K562 (cell line): ENCODE data around the gene FUT6. TPM values are rescaled to one million over a fixed set of nuclear protein-coding genes. Genes with fewer than 3 reads are reported as not detected.

Experiments
- ATAC-seq: fragments of 200-7000 bp; cut with Tn5 transposase; 3 replicates; pipeline ENCODE4 v1.9.1; 2020; ENCODE audit warnings: moderate library complexity
- BruUV-seq: library from RNA; stranded (reverse); fragments of 400-500 nt; replicated peaks from 2 replicates; lab custom pipeline; 2021; lab: Mats Ljungman, UMichigan
- CTCF ChIA-PET: fragments of 300-600 bp; formaldehyde crosslinking; extraction: SDS; loops from one replicate; lab custom pipeline; 2021; ENCODE audit warnings: low intra/inter-chr PET ratio; lab: Yijun Ruan, JAX
- POLR2A ChIA-PET: fragments of 300-600, 350-650 bp; sonication (Branson Sonifier 250); formaldehyde crosslinking; extraction: SDS; loops from one replicate; lab custom pipeline; 2021; ENCODE audit warnings: antibody characterized with exemption, inconsistent platforms; lab: Yijun Ruan, JAX
- DNase-seq, 4 experiments: peaks; one replicate each; pipeline versions ENCODE4 v3.0.0 to v3.0.0-alpha.2; 2011 to 2018; ENCODE audit warnings: low spot score in 3 of 4, mixed read lengths in 3 of 4; ENCODE audit errors: extremely low read depth in 1 of 4
- FAIRE-seq: peaks from 2 replicates; lab custom pipeline; 2011; peaks lifted over from hg19 to GRCh38; lab: Jason Lieb, UNC
- H2AFZ ChIP-seq: 2 replicates; pipeline ENCODE4 v1.6.0; 2011; ENCODE audit warnings: low read depth, low read length, control low read depth, inconsistent platforms
- H3K27ac ChIP-seq: fragments of 200-600 bp; 3 replicates; pipeline ENCODE4 v1.8.0; 2011; ENCODE audit warnings: low read depth, mild to moderate bottlenecking, control low read depth, inconsistent platforms, low read length, moderate library complexity, mixed read lengths; ENCODE audit errors: extremely low read depth
- H3K27me3 ChIP-seq, 2 experiments: fragments of 300-600 bp in 1 of 2; 2 replicates in 1 of 2; 3 replicates in 1 of 2; pipeline versions ENCODE4 v1.6.0 to v1.8.0; 2011; ENCODE audit warnings: inconsistent platforms in 2 of 2, low read length in 2 of 2, mild to moderate bottlenecking in 1 of 2, mixed read lengths in 1 of 2, moderate library complexity in 1 of 2; ENCODE audit not compliant: control insufficient read depth in 2 of 2, insufficient read depth in 2 of 2
- H3K36me3 ChIP-seq: fragments of 300-600 bp; 3 replicates; pipeline ENCODE4 v1.8.0; 2011; ENCODE audit warnings: mild to moderate bottlenecking, low read length, inconsistent platforms; ENCODE audit not compliant: control insufficient read depth, insufficient read depth
- H3K4me1 ChIP-seq, 2 experiments: fragments of 200-600 bp in 1 of 2; replicated peaks in 1 of 2; 2 replicates in 1 of 2; 3 replicates in 1 of 2; pipeline versions ENCODE4 v1.5.1 to v1.8.0; 2011; ENCODE audit warnings: inconsistent platforms in 2 of 2, low read length in 2 of 2, mild to moderate bottlenecking in 1 of 2, mixed read lengths in 1 of 2, moderate library complexity in 1 of 2; ENCODE audit not compliant: control insufficient read depth in 2 of 2, insufficient read depth in 2 of 2
- H3K4me2 ChIP-seq: 2 replicates; pipeline ENCODE4 v1.6.1; 2011; ENCODE audit warnings: low read length, control low read depth, inconsistent platforms, mixed read lengths; ENCODE audit not compliant: insufficient read depth
- H3K4me3 ChIP-seq: fragments of 200-600 bp; sonication (generic), shearing (Covaris generic); 2 replicates; pipeline ENCODE4 v1.5.1; 2016; ENCODE audit warnings: control low read depth, inconsistent platforms
- H3K79me2 ChIP-seq: fragments of 200-600 bp; 3 replicates; pipeline ENCODE4 v1.8.0; 2011; ENCODE audit warnings: low read length, inconsistent platforms; ENCODE audit not compliant: control insufficient read depth, insufficient read depth
- H3K9ac ChIP-seq, 2 experiments: 2 replicates each; pipeline versions ENCODE4 v1.6.0 to v1.6.1; 2011; ENCODE audit warnings: low read depth in 2 of 2, low read length in 2 of 2, control low read depth in 1 of 2, inconsistent platforms in 1 of 2, mild to moderate bottlenecking in 1 of 2, mixed read lengths in 1 of 2; ENCODE audit not compliant: insufficient read depth in 1 of 2
- H3K9me1 ChIP-seq: one replicate; pipeline ENCODE4 v1.6.0; 2011; ENCODE audit warnings: inconsistent platforms, mild to moderate bottlenecking, low read length, moderate library complexity; ENCODE audit not compliant: control insufficient read depth, insufficient read depth
- H3K9me3 ChIP-seq: replicated peaks from 2 replicates; pipeline ENCODE4 v1.5.1; 2011; ENCODE audit warnings: low read depth, low read length, inconsistent platforms; ENCODE audit not compliant: control insufficient read depth, insufficient read depth
- H4K20me1 ChIP-seq: replicated peaks from 2 replicates; pipeline ENCODE4 v1.6.1; 2011; ENCODE audit warnings: low read length, inconsistent platforms, mixed read lengths; ENCODE audit not compliant: control insufficient read depth, insufficient read depth
- BRD4 ChIP-seq: fragments of 200-600 bp; sonication (generic); IDR thresholded peaks from 2 replicates; pipeline ENCODE4 v1.6.1; 2017; ENCODE audit warnings: inconsistent platforms
- ETV1 ChIP-seq: fragments of 450-650 bp; conservative IDR thresholded peaks from 2 replicates; pipeline ENCODE4 v1.6.1; 2016; ENCODE audit warnings: missing genetic modification characterization, control low read depth, low read depth, missing compliant biosample characterization
- MAX ChIP-seq: sonication (generic); formaldehyde crosslinking; IDR thresholded peaks from 2 replicates; pipeline ENCODE4 v1.9.0; 2022; ENCODE audit warnings: mild to moderate bottlenecking, missing genetic modification reagents
- MGA ChIP-seq: fragments of 450-650 bp; IDR thresholded peaks from 2 replicates; pipeline ENCODE4 v1.6.1; 2016; ENCODE audit warnings: mild to moderate bottlenecking, moderate library complexity
- NFYB ChIP-seq: IDR thresholded peaks from 2 replicates; pipeline ENCODE4 v1.6.1; 2011; ENCODE audit warnings: mild to moderate bottlenecking, moderate library complexity; ENCODE audit not compliant: insufficient read length; ENCODE audit errors: extremely low read depth
- U2AF1 ChIP-seq: fragments of 200-400 bp; formaldehyde crosslinking; optimal IDR thresholded peaks from 2 replicates; pipeline ENCODE3; 2017; ENCODE audit warnings: mild to moderate bottlenecking, low read depth, low read length, moderate library complexity
- WGBS: fragments of 100-300 bp; shearing (Covaris generic); methylation state at CpG from one replicate; pipeline ENCODE4 v1.1.6; 2016; ENCODE audit warnings: low coverage, mixed read lengths; ENCODE audit not compliant: insufficient coverage; ENCODE audit errors: missing lambda C conversion rate; 5-methylcytosine and 5-hydroxymethylcytosine counted together
- in situ Hi-C: fragments of 300-500 bp; cut with MboI; formaldehyde crosslinking; loops from 4 replicates; pipeline ENCODE4 v1.15.0; 2018; ENCODE audit warnings: inconsistent platforms, mixed read lengths
- intact Hi-C: fragments of 100-400 bp; cut with micrococcal nuclease; formaldehyde crosslinking; loops from 2 replicates; pipeline ENCODE4 v1.14.2; 2022
- polyA plus RNA-seq, 8 experiments: library from polyadenylated mRNA; depleted of rRNA in 4 of 8; stranded (reverse) in 5 of 8; unstranded in 3 of 8; fragments of >200 nt; fragmentation: Nextera tagmentation in 2 of 8; fragmentation: Illumina TruSeq in 1 of 8; extraction: Ambion mirVana in 2 of 8; extraction: Trizol in 1 of 8; gene quantifications; 2 replicates each; pipeline versions ENCODE4 v1.2.1 to v1.2.3, GENCODE V29; 2011 to 2014; ENCODE audit warnings: inconsistent platforms in 1 of 8, missing spikeins in 1 of 8
- total RNA-seq, 7 experiments: library from RNA; depleted of rRNA in 6 of 7; stranded (reverse); fragments of >200 nt in 6 of 7; fragmentation: Illumina TruSeq in 2 of 7; extraction: Trizol in 2 of 7; gene quantifications; 2 replicates each; pipeline versions ENCODE4 v1.2.1 to v1.2.3, GENCODE V29; 2011 to 2021; ENCODE audit warnings: low replicate concordance in 1 of 7

FUT6 gene
- total and polyA plus RNA-seq, 9 of the 15 experiments (the other 6 are each of a cell fraction or from before 2014, with no cell fraction given): 0.04 TPM; not detected in 8

GRCh38 chr19:5829567-5830310 is 9.8 kb downstream of the FUT6 start:
- intact Hi-C loops (no loop called here), in situ Hi-C loops (no loop called here)
- peaks cover 4% of the 10 kb centered on the region; the same call in 1 of the 3 replicates for H3K79me2 ChIP-seq
- no peak for ATAC-seq
- H3K9ac ChIP-seq: peak overlapping the region; percentile 93 to 97; a peak in 3 of 4 replicates
- ChIA-PET POLR2A (interaction anchor here (0.7 to 2.2 kb wide), 4 partner anchors 16 to 139 kb away, joined by 3 to 16 read pairs (median 10); partner anchors contain the start of gene DUS3L), CTCF (no interaction called here)
- H3K36me3 ChIP-seq: no peaks in the 10 kb centered on the region
- H3K27me3 ChIP-seq: peaks cover 5 to 15% of the 10 kb centered on the region in 2 experiments; a peak in 3 of 5 replicates
- BruUV-seq: no TSS peak
- peaks cover 3% of the 10 kb centered on the region for H3K9me1 ChIP-seq
- WGBS: 86% methylated on average over 24 of the region's 34 CpGs
- FAIRE-seq: no peak
- no peaks in the 10 kb centered on the region for H3K9me3 ChIP-seq
- no peak for DNase-seq
- no peak overlapping the region for H3K4me3 ChIP-seq
- H3K27ac ChIP-seq: no peak overlapping the region
- 0 out of 2 replicates have a peak overlapping the region, but pooled peaks have one; percentile 98 for H3K4me2 ChIP-seq
- H2AFZ ChIP-seq: no peak overlapping the region
- no peaks in the 10 kb centered on the region; the same call in 1 of the 2 replicates for H4K20me1 ChIP-seq
- peaks cover 6 to 62% of the 10 kb centered on the region in 2 experiments; a peak in 4 of 5 replicates for H3K4me1 ChIP-seq
- TF ChIP-seq BRD4 (no peak), NFYB (no peak), U2AF1 (no peak), ETV1 (no peak), MGA (no peak), MAX (CRISPR knock-in tag) (no peak)
